K562 (cell line): Measurements from ENCODE around the gene CXCR6. TPM values are rescaled to one million over a fixed set of nuclear protein-coding genes. Genes with fewer than 3 reads are reported as not detected.

ENCODE experiments used
- ATAC-seq: fragments of 200-7000 bp; cut with Tn5 transposase; 3 replicates; pipeline ENCODE4 v1.9.1; 2020; ENCODE audit warnings: moderate library complexity
- BruUV-seq: library from RNA; stranded (reverse); fragments of 400-500 nt; replicated peaks from 2 replicates; lab custom pipeline; 2021; lab: Mats Ljungman, UMichigan
- CTCF ChIA-PET: fragments of 300-600 bp; formaldehyde crosslinking; extraction: SDS; loops from one replicate; lab custom pipeline; 2021; ENCODE audit warnings: low intra/inter-chr PET ratio; lab: Yijun Ruan, JAX
- POLR2A ChIA-PET: fragments of 300-600, 350-650 bp; sonication (Branson Sonifier 250); formaldehyde crosslinking; extraction: SDS; loops from one replicate; lab custom pipeline; 2021; ENCODE audit warnings: antibody characterized with exemption, inconsistent platforms; lab: Yijun Ruan, JAX
- DNase-seq, 4 experiments: peaks; one replicate each; pipeline versions ENCODE4 v3.0.0 to v3.0.0-alpha.2; 2011 to 2018; ENCODE audit warnings: low spot score in 3 of 4, mixed read lengths in 3 of 4; ENCODE audit errors: extremely low read depth in 1 of 4
- FAIRE-seq: peaks from 2 replicates; lab custom pipeline; 2011; peaks lifted over from hg19 to GRCh38; lab: Jason Lieb, UNC
- H2AFZ ChIP-seq: 2 replicates; pipeline ENCODE4 v1.6.0; 2011; ENCODE audit warnings: low read depth, low read length, control low read depth, inconsistent platforms
- H3K27ac ChIP-seq: fragments of 200-600 bp; 3 replicates; pipeline ENCODE4 v1.8.0; 2011; ENCODE audit warnings: low read depth, mild to moderate bottlenecking, control low read depth, inconsistent platforms, low read length, moderate library complexity, mixed read lengths; ENCODE audit errors: extremely low read depth
- H3K27me3 ChIP-seq, 2 experiments: fragments of 300-600 bp in 1 of 2; 2 replicates in 1 of 2; 3 replicates in 1 of 2; pipeline versions ENCODE4 v1.6.0 to v1.8.0; 2011; ENCODE audit warnings: inconsistent platforms in 2 of 2, low read length in 2 of 2, mild to moderate bottlenecking in 1 of 2, mixed read lengths in 1 of 2, moderate library complexity in 1 of 2; ENCODE audit not compliant: control insufficient read depth in 2 of 2, insufficient read depth in 2 of 2
- H3K36me3 ChIP-seq: fragments of 300-600 bp; 3 replicates; pipeline ENCODE4 v1.8.0; 2011; ENCODE audit warnings: mild to moderate bottlenecking, low read length, inconsistent platforms; ENCODE audit not compliant: control insufficient read depth, insufficient read depth
- H3K4me1 ChIP-seq, 2 experiments: fragments of 200-600 bp in 1 of 2; replicated peaks in 1 of 2; 2 replicates in 1 of 2; 3 replicates in 1 of 2; pipeline versions ENCODE4 v1.5.1 to v1.8.0; 2011; ENCODE audit warnings: inconsistent platforms in 2 of 2, low read length in 2 of 2, mild to moderate bottlenecking in 1 of 2, mixed read lengths in 1 of 2, moderate library complexity in 1 of 2; ENCODE audit not compliant: control insufficient read depth in 2 of 2, insufficient read depth in 2 of 2
- H3K4me2 ChIP-seq: 2 replicates; pipeline ENCODE4 v1.6.1; 2011; ENCODE audit warnings: low read length, control low read depth, inconsistent platforms, mixed read lengths; ENCODE audit not compliant: insufficient read depth
- H3K4me3 ChIP-seq: fragments of 200-600 bp; sonication (generic), shearing (Covaris generic); 2 replicates; pipeline ENCODE4 v1.5.1; 2016; ENCODE audit warnings: control low read depth, inconsistent platforms
- H3K79me2 ChIP-seq: fragments of 200-600 bp; 3 replicates; pipeline ENCODE4 v1.8.0; 2011; ENCODE audit warnings: low read length, inconsistent platforms; ENCODE audit not compliant: control insufficient read depth, insufficient read depth
- H3K9ac ChIP-seq, 2 experiments: 2 replicates each; pipeline versions ENCODE4 v1.6.0 to v1.6.1; 2011; ENCODE audit warnings: low read depth in 2 of 2, low read length in 2 of 2, control low read depth in 1 of 2, inconsistent platforms in 1 of 2, mild to moderate bottlenecking in 1 of 2, mixed read lengths in 1 of 2; ENCODE audit not compliant: insufficient read depth in 1 of 2
- H3K9me1 ChIP-seq: one replicate; pipeline ENCODE4 v1.6.0; 2011; ENCODE audit warnings: inconsistent platforms, mild to moderate bottlenecking, low read length, moderate library complexity; ENCODE audit not compliant: control insufficient read depth, insufficient read depth
- H3K9me3 ChIP-seq: replicated peaks from 2 replicates; pipeline ENCODE4 v1.5.1; 2011; ENCODE audit warnings: low read depth, low read length, inconsistent platforms; ENCODE audit not compliant: control insufficient read depth, insufficient read depth
- H4K20me1 ChIP-seq: replicated peaks from 2 replicates; pipeline ENCODE4 v1.6.1; 2011; ENCODE audit warnings: low read length, inconsistent platforms, mixed read lengths; ENCODE audit not compliant: control insufficient read depth, insufficient read depth
- CBX5 ChIP-seq: IDR thresholded peaks from 2 replicates; pipeline ENCODE4 v1.6.1; 2014; ENCODE audit warnings: low read depth, borderline replicate concordance
- MAFG ChIP-seq: fragments of 450-650 bp; conservative IDR thresholded peaks from 2 replicates; pipeline ENCODE4 v1.6.1; 2016; ENCODE audit warnings: missing genetic modification characterization, missing compliant biosample characterization
- NFE2 ChIP-seq: IDR thresholded peaks from 2 replicates; pipeline ENCODE4 v1.6.1; 2014; ENCODE audit warnings: antibody characterized with exemption, low read depth
- NFE2L1 ChIP-seq: fragments of 450-650 bp; IDR thresholded peaks from 2 replicates; pipeline ENCODE4 v1.6.1; 2016; ENCODE audit warnings: missing genetic modification characterization, low read depth, mild to moderate bottlenecking, missing compliant biosample characterization, moderate library complexity, borderline replicate concordance
- SIN3B ChIP-seq: fragments of 450-650 bp; IDR thresholded peaks from 2 replicates; pipeline ENCODE4 v1.6.1; 2017; ENCODE audit warnings: low read depth, mild to moderate bottlenecking, moderate library complexity
- ZNF133 ChIP-seq: fragments of 250-450 bp; sonication (Bioruptor Pico); IDR thresholded peaks from 2 replicates; pipeline ENCODE4 v1.4.0; 2020; ENCODE audit warnings: mild to moderate bottlenecking
- ZNF263 ChIP-seq: sonication (generic); formaldehyde crosslinking; IDR thresholded peaks from 2 replicates; pipeline ENCODE4 v1.8.0; 2022; ENCODE audit warnings: mild to moderate bottlenecking, missing genetic modification reagents, borderline replicate concordance
- WGBS: fragments of 100-300 bp; shearing (Covaris generic); methylation state at CpG from one replicate; pipeline ENCODE4 v1.1.6; 2016; ENCODE audit warnings: low coverage, mixed read lengths; ENCODE audit not compliant: insufficient coverage; ENCODE audit errors: missing lambda C conversion rate; 5-methylcytosine and 5-hydroxymethylcytosine counted together
- in situ Hi-C: fragments of 300-500 bp; cut with MboI; formaldehyde crosslinking; loops from 4 replicates; pipeline ENCODE4 v1.15.0; 2018; ENCODE audit warnings: inconsistent platforms, mixed read lengths
- intact Hi-C: fragments of 100-400 bp; cut with micrococcal nuclease; formaldehyde crosslinking; loops from 2 replicates; pipeline ENCODE4 v1.14.2; 2022
- polyA plus RNA-seq, 8 experiments: library from polyadenylated mRNA; depleted of rRNA in 4 of 8; stranded (reverse) in 5 of 8; unstranded in 3 of 8; fragments of >200 nt; fragmentation: Nextera tagmentation in 2 of 8; fragmentation: Illumina TruSeq in 1 of 8; extraction: Ambion mirVana in 2 of 8; extraction: Trizol in 1 of 8; gene quantifications; 2 replicates each; pipeline versions ENCODE4 v1.2.1 to v1.2.3, GENCODE V29; 2011 to 2014; ENCODE audit warnings: inconsistent platforms in 1 of 8, missing spikeins in 1 of 8
- total RNA-seq, 7 experiments: library from RNA; depleted of rRNA in 6 of 7; stranded (reverse); fragments of >200 nt in 6 of 7; fragmentation: Illumina TruSeq in 2 of 7; extraction: Trizol in 2 of 7; gene quantifications; 2 replicates each; pipeline versions ENCODE4 v1.2.1 to v1.2.3, GENCODE V29; 2011 to 2021; ENCODE audit warnings: low replicate concordance in 1 of 7

The CXCR6 gene
- total and polyA plus RNA-seq, 9 of the 15 experiments (the other 6 are each of a cell fraction or from before 2014, with no cell fraction given): 0.28 TPM; not detected in 8

DNA sequence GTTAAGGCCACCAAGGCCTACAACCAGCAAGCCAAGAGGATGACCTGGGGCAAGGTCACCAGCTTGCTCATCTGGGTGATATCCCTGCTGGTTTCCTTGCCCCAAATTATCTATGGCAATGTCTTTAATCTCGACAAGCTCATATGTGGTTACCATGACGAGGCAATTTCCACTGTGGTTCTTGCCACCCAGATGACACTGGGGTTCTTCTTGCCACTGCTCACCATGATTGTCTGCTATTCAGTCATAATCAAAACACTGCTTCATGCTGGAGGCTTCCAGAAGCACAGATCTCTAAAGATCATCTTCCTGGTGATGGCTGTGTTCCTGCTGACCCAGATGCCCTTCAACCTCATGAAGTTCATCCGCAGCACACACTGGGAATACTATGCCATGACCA is 3.6 kb downstream of the CXCR6 start:
- TF ChIP-seq CBX5 (no peak), ZNF133 (CRISPR knock-in tag) (no peak), NFE2L1 (peak; percentile 20; the same call in 1 of the 2 replicates), MAFG (0 out of 2 replicates have a peak, but pooled peaks have one; percentile 24), NFE2 (0 out of 2 replicates have a peak, but pooled peaks have one; percentile 20)
- ChIA-PET CTCF (interaction anchor here (1.6 kb wide), 1 partner anchor 132 kb away, joined by 4 read pairs; no protein-coding TSS in a partner anchor), POLR2A (no interaction called here)
- H3K36me3 ChIP-seq: peaks cover 58% of the 10 kb centered on the region; the same call in 2 of the 3 replicates
- no peaks in the 10 kb centered on the region for H3K9me3 ChIP-seq
- 0 out of 2 replicates have a peak, but pooled peaks cover 10% of the 10 kb centered on the region for H4K20me1 ChIP-seq
- H3K27me3 ChIP-seq: no peaks in the 10 kb centered on the region
- no peaks in the 10 kb centered on the region for H3K4me1 ChIP-seq
- 65% methylated on average over 3 of the region's 3 CpGs for WGBS
- H3K4me3 ChIP-seq: no peak overlapping the region
- no peaks in the 10 kb centered on the region for H3K79me2 ChIP-seq
- intact Hi-C loops: no loop called here
- in situ Hi-C loops: no loop called here
- H3K27ac ChIP-seq: no peak overlapping the region
- ATAC-seq: no peak
- no peak overlapping the region for H3K4me2 ChIP-seq
- H3K9ac ChIP-seq: no peak overlapping the region
- no peak for DNase-seq
- no peak for FAIRE-seq
- BruUV-seq: no TSS peak
- no peak overlapping the region for H2AFZ ChIP-seq
- H3K9me1 ChIP-seq: peaks cover 3% of the 10 kb centered on the region

DNA sequence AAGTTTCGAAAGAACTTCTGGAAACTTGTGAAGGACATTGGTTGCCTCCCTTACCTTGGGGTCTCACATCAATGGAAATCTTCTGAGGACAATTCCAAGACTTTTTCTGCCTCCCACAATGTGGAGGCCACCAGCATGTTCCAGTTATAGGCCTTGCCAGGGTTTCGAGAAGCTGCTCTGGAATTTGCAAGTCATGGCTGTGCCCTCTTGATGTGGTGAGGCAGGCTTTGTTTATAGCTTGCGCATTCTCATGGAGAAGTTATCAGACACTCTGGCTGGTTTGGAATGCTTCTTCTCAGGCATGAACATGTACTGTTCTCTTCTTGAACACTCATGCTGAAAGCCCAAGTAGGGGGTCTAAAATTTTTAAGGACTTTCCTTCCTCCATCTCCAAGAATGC is 4.1 kb downstream of the CXCR6 start:
- ChIA-PET POLR2A (no interaction called here), CTCF (interaction anchor here (1.6 kb wide), 1 partner anchor 132 kb away, joined by 4 read pairs; no protein-coding TSS in a partner anchor)
- ATAC-seq (no peak), FAIRE-seq (no peak), DNase-seq (no peak)
- Histone ChIP-seq H3K4me2 (no peak overlapping the region), H3K9me3 (no peaks in the 10 kb centered on the region), H3K4me1 (no peaks in the 10 kb centered on the region), H3K27me3 (no peaks in the 10 kb centered on the region), H3K79me2 (no peaks in the 10 kb centered on the region), H3K27ac (no peak overlapping the region), H3K9me1 (peaks cover 3% of the 10 kb centered on the region), H3K9ac (no peak overlapping the region), H4K20me1 (0 out of 2 replicates have a peak, but pooled peaks cover 10% of the 10 kb centered on the region), H2AFZ (no peak overlapping the region), H3K4me3 (no peak overlapping the region), H3K36me3 (peaks cover 63% of the 10 kb centered on the region; the same call in 2 of the 3 replicates)
- in situ Hi-C loops: no loop called here
- TF ChIP-seq SIN3B: no peak
- TF ChIP-seq NFE2: peak; percentile 36
- no peak for TF ChIP-seq ZNF263 (CRISPR knock-in tag)
- 92% methylated on average over 3 of the region's 3 CpGs for WGBS
- intact Hi-C loops: no loop called here
- no TSS peak for BruUV-seq
